Left lobe of liver (tissue), 2 donors: ENCODE measurements around the gene MAST4. TPM values are rescaled to one million over a fixed set of nuclear protein-coding genes. Genes with fewer than 3 reads are reported as not detected.
A peak's percentile ranks its signal among the peaks of the same experiment; 100 is the strongest.
"Not testable (repeated sequence)": the region's sequence is repeated elsewhere in the genome, so short reads cannot be mapped to it uniquely, and the experiment has no call there.

Experiments
- ATAC-seq: fragments of 200-7000 bp; cut with Tn5 transposase; one replicate; pipeline ENCODE4 v1.9.1; 2020; ENCODE audit warnings: mild to moderate bottlenecking, moderate library complexity
- DNase-seq: peaks from one replicate; pipeline ENCODE4 v3.0.0-alpha.2; 2020; ENCODE audit warnings: low spot score
- total RNA-seq: library from RNA; stranded (reverse); gene quantifications from one replicate; pipeline ENCODE4 v1.2.1, GENCODE V29; 2021
- donor health status: DM: no; HTN: no; CAD: no; lungs with moderate emphysema.
- donor health status: DM: no; HTN: yes; CAD: no.

The MAST4 gene
- total RNA-seq, 1 donor from 2014 or later: 21.5 TPM

DNA sequence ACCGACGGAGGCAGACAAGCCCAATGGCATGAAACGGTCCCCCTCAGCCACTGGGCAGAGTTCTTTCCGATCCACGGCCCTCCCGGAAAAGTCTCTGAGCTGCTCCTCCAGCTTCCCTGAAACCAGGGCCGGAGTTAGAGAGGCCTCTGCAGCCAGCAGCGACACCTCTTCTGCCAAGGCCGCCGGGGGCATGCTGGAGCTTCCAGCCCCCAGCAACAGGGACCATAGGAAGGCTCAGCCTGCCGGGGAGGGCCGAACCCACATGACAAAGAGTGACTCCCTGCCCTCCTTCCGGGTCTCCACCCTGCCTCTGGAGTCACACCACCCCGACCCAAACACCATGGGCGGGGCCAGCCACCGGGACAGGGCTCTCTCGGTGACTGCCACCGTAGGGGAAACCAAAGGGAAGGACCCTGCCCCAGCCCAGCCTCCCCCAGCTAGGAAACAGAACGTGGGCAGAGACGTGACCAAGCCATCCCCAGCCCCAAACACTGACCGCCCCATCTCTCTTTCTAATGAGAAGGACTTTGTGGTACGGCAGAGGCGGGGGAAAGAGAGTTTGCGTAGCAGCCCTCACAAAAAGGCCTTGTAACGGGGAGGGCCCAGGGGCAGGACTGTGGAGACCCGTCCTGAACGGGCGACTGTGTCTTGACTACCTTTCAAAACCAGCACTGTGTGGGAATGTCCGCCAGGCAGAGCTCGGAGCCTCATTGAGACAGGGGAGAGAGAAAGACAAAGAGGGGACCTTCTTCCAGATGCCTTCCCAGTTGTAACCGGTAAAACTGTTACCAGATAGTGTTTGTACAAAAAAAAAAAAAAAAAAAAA is 570.5 kb downstream of the MAST4 start:
- ATAC-seq (peak; percentile 61), DNase-seq (no peak)

- DNase-seq (no peak), ATAC-seq (no peak)
These were observed 571.9 kb downstream of the MAST4 start for GRCh38 chr5:67168069-67168468.

DNA sequence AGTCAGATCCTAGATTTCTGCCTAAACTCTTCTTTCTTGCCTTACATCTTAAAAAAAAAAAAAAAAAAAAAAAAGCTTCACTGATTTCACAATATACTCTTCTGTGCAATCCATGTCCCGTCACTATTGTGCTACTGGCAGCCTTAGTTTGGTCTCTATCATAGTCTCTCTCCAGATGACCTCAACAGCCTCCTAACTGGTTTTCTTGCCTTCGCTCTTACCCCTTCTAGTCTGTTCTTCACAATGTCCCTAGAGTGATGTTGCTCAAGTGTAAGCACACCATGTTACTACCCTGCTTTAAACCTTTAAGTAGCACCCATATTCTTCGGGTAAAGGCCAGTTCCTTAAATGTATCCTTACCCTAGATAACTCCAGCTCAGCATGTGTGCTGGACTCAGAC is 574.6 kb downstream of the MAST4 start:
- no peak for DNase-seq
- ATAC-seq: no peak

- ATAC-seq, DNase-seq: not testable (repeated sequence)
These were observed 577.2 kb downstream of the MAST4 start for GRCh38 chr5:67173351-67173750.

GRCh38 chr5:67173959-67174358 is 577.8 kb downstream of the MAST4 start:
- DNase-seq (no peak), ATAC-seq (no peak)

- ATAC-seq: no peak
These were observed 580.7 kb downstream of the MAST4 start for GRCh38 chr5:67176936-67177335.

GRCh38 chr5:67178085-67178484 is 581.9 kb downstream of the MAST4 start:
- no peak for ATAC-seq
- DNase-seq: no peak

More at GRCh38 chr5:67176936-67177335, 580.7 kb downstream of the MAST4 start:
- no peak for DNase-seq

- DNase-seq: no peak
- no peak for ATAC-seq
These were observed 582.8 kb downstream of the MAST4 start for GRCh38 chr5:67178966-67179365.

DNA sequence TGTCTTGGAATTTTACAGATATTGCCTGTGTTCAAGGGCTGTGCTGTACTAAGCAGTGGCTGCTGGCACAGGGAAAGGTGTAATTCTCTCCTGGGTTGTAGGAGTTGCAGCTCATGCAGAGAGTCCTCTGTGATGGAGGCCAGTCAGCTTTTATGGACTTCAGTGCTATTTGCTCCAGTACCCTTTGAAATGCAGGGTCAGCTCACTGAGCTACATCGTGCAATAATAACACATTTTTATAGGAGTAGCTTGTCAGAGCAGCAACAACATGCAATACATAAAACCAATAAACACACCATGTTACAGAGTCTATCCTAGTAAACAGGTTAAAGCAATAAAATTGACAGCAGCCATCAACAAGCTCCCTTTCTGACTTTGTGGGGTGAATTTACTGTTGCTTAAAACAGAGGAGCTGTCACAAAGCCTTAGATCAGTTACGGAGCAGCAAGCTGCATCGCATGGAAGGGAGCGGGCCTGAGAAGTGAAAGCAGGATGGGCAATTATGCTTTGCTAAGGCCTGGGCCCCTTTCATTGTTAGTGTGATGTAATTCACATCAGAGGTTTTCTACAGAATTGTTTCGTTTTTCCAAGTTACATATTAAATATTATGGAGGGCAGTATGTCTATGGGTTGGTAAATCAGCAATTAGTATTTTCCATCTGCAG is 583.6 kb downstream of the MAST4 start:
- ATAC-seq (no peak), DNase-seq (no peak)

- peak; percentile 44 for ATAC-seq
These were observed 585.5 kb downstream of the MAST4 start for GRCh38 chr5:67181648-67182221.

DNA sequence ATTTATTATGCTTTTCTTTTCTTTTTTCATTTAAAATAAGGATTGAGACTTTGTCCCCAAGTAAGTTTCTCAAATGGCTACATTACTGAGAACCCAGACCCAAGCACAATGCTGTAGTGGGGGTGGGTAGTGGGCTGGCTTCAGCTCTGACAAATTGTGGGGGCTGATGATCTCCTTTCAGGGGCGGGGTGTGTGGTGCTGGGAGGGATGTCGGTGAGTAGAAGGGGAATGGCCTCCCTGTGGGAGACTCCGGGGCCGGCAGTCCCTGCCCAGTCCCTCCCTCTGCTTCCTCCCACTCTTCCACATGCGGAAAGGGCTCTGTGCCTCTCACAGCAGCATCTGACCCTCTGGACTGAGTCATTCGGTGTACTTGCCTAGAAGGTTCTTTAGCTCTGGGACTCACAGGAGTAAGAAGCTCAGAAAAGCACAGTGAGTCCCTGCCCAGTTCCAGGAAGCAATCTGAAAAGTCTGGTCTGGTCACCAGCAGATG is 586.2 kb downstream of the MAST4 start:
- DNase-seq (no peak), ATAC-seq (peak; percentile 74)

More at GRCh38 chr5:67181648-67182221, 585.5 kb downstream of the MAST4 start:
- no peak for DNase-seq

GRCh38 chr5:67183859-67184258 is 587.7 kb downstream of the MAST4 start:
- ATAC-seq (no peak), DNase-seq (no peak)

GRCh38 chr5:67187006-67187715 is 591.0 kb downstream of the MAST4 start:
- DNase-seq (no peak), ATAC-seq (peak; percentile 24)

DNA sequence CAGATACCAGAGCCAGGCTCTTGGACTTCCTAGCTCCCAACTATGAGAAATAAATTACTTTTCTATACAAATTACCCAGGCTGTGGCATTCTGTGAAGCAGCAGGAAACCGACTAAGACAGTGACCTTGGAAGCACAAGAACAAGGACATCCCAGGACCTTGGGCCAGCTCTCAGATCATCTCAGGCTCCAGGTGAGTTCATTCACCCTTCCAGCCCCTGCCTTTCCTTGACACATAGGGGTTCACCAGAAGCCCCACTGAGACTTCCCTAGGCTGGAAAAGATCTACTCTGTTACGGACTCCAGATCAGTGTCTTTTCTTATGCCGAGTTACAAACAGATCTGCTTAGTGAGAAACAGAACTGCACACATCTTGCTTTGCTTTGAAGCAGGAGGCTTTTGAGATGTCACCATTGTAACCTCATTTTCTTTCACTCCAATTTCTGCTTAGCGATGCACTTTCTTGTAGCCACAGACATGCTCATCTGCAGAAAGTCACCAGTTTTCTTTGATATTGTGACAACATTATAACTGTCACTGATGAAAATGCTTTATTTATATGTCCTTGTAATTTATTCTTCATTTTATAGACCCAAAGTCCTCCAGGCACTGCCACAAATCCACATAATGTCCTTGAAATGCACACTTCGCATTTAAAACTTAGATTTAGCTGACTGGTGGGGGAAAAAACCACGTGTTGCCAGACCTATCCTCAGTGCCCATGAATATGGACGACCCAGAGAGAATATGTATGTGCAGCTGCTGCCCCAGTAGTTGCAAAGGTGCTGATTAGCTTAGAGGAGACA is 592.3 kb downstream of the MAST4 start:
- ATAC-seq (no peak), DNase-seq (no peak)

GRCh38 chr5:67189079-67189354 is 592.8 kb downstream of the MAST4 start:
- ATAC-seq (no peak), DNase-seq (no peak)

DNA sequence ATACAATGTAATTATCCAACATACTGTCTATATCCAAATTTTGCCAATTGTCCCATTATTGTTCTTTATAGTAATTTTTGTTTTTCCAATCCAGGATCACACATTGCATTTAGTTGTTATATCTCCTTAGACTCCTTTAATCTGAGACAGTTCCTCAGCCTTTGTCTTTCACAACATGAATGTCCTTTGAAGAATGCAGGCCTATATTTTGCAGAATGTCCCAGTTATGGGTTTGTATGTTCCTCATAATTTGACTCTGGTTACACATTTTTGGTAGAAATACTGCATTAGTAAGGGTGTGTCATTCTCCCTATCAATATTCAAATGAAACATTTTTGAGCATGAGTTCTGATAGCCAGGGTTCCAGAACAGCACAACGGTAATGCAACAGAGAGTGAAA is 593.7 kb downstream of the MAST4 start:
- ATAC-seq: no peak

DNA sequence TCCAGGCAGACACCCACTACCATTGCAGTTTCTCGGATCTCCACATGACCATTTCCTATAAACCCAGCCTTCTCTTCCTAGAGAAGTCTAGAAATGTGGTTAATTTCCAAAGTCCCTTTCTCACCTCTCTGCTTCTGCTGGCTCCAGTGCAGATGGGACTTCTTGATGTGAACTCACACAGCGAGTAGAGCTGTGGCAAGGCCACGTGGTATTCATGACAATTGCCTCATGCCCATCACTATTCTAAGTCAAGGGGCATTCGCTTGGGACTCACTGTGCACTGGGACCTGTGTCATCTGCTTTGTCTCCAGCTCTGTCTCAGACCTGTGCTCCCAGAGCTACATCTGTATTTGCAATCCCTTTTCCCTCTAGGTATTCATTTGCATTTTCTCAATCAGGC is 594.2 kb downstream of the MAST4 start:
- no peak for ATAC-seq
- no peak for DNase-seq

More for the DNA sequence above, 593.7 kb downstream of the MAST4 start:
- DNase-seq: no peak

- no peak for DNase-seq
- no peak for ATAC-seq
These were observed 594.7 kb downstream of the MAST4 start for GRCh38 chr5:67190861-67191260.

DNA sequence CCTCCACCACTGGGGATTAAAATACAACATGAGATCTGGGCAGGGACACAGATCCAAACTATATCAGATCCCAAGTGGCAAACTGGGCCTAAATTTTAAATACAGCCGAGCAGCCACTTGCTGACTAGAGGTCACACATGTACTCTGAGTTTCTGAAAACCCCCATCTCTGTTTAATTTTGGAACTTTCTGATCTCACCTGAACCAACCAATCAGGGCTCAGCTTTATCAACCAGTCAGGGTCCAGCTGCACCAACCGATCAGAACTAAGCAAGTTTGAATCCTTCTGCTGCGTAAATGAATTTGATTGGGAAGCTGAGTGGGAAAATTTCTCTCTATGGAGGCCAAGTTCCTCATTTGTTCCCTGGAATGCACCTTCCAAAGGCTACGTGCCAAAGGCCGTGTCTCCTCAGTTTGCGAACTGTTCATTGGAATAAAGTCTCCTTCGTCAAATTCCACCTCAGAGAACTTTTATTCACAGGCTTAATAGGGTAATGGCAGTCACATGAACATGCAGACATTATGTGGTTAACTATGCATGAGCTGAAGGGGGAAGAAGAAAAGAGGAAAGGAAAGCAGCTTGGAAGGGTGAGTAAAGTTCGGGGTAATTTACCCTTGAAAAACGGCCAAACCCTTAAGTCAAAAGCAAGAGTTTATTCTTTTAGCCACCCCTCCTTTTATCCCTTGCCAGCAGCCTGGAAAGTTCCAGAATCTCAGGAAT is 596.7 kb downstream of the MAST4 start:
- ATAC-seq (no peak), DNase-seq (no peak)

DNA sequence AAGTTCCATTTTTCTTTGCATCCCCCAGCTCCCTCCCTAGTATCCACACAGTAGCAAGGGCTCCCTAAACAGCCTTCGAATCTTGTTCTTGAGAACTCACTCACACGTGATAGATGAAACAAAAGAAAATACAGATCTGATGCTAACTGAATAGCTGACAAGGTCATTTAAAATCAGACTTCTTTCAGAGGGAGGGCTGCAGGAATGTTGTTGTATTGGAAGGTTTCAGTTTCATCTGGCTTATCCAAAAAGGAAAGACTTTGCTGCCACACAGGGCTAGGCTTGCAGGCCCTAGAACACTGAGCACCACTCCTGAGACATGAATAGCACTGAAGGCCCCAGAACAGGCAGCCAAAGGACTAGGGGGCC is 597.2 kb downstream of the MAST4 start:
- no peak for DNase-seq
- ATAC-seq: no peak
